Measurements from ENCODE around the gene EVA1A.

EVA1A gene

DNA sequence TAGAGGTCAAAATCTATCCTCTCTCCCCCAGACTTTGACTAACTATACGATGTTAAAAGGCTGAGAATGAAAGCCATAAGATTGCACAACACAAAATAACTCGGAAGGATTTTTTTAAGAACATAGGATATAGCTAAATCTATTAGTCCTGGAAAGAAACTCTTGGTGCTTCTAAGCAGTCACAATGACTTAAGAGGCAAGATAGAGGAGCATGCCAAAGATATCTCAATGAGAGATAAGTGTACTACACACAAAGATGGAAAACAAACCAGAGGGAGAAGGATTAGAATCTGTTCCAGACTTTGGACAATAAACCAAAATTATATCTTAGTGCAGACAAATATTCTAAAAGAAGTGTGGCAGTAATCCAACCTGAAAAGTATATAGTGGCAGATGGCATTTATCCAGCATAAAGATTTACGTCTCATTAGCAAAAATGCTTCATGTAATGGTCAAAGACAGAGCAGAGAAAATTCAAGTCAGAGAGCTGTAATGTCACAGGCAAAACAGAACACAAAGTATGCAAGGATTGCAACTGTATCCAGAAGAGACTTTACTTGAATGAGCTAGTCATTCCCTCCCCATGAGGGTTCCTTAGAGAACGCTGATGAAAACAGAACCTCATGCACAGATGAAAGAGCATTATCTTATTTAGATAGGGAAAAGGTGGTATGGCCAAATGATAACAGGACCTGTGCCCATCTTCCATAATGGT is 28.8 kb upstream of the EVA1A start:
- DNase-seq (ENCODE audit: low read depth): no peak

DNA sequence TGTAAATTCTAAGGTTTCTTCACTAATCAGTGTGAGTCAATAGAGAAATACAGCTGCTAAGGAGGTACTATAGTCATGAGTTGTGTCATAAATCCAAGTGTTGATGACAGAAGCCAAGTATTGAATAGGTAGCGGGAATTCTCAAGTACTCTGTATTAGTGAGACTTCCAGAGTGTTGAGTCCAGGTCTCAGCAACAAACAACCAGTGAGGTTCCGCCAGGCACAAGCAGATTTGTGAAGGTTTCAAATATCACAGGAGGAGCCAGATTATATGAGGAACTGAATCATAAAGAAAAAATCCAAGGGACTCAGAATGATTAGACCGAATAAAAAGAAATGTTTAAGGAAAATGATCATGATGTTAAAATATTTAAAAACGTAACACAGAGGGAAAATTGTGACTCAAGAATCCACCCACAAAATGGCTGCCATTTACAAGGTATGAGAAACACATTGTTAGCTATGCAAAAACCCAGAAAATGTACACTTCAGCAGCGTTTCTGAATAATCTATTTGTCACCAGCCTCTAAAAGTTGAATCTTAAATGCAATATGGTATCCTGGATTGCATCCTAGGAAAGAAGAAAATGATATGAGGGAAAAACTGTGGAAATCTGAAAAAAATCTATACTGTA is 27.3 kb upstream of the EVA1A start:
- no peak for DNase-seq (ENCODE audit: low read depth)

DNA sequence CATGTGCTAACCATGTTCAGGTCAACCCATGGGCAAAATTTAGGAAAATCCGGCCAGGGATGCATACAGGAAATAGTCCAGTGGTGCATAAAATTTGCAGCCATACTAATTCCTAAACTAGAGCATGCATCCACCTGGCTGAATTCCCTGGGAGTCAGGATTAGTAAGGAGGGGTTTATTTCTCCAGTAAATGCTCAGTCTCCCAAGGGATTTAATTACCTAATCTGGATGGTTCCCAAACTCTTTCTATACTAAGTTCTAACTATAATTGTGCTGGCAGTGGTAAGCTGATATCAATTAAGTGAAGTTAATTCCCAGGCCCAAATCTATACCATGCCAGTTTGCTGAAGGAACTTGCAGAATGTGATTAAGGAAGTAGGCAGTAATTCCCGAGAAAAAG is 26.2 kb upstream of the EVA1A start:
- DNase-seq (ENCODE audit: low read depth): no peak

DNA sequence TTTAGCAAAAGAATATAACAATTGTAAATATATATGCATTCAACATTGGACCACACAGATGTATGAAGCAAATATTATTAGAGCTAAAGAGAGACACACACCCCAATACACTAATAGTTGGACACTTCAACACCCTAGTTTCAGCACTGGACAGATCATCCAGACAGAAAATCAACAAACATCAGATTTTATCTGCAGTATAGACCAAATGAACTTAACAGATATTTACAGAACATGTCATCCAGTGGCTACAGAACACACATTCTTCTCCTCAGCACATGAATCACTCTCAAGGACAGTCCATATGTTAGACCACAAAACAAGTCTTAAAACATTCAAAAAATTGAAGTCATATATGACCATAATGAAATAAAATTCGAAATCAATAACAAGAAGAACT is 22.1 kb upstream of the EVA1A start:
- no peak for DNase-seq (ENCODE audit: low read depth)

DNA sequence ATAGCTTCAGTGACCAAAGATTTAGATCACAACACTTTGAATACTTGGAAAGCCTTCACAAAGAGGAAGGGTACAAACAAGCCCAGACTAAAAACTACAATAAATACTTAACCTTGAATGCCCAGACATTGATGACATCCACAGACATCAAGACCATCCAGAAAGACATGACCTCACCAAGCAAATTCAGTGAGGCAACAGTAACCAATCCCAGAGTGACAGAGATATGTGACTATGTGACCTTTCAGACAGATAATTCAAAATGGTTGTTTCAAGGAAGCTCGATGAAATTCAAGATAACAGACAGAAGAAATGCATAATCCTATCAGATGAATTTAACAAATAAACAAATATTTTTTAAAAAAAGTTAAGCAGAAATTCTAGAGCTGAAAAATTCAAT is 19.9 kb upstream of the EVA1A start:
- no peak for DNase-seq (ENCODE audit: low read depth)

DNA sequence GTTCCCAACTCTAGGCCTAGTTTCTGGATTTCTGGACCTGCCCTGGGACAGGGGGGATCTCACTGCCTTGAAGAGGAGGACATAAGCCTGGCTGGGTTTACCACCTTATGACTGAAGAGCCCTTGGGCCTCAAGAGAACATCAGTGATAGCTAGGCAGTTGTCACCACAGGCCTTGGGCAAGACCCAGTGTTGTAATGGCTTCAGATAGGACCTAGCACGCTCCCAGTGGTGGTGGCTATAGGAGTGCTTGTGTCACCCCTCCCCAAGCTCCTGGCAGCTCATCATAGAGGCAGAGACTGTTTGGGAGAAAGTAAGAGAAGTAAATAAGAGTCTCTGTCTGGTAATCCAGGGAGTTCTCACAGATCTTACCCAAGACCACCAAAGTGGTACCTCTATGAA is 19.4 kb upstream of the EVA1A start:
- DNase-seq (ENCODE audit: low read depth): no peak

DNA sequence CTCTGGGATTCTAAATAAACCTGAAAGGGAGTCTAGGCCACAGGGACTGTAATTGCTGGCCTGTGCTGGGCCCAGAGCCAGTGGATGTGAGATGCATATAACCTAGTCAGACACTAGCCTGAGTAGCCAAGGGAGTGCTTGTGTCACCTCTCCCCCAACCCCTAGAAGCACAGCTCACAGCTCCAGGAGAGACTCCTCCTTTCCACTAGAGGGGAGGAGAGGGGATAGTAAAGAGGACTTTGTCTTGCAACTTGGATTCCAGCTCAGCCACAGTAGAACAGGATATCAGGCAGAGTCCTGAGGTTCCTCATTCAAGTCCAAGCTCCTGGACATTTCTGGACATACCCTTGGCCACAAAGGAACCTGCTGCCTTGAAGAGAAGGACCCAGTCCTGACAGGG is 18.4 kb upstream of the EVA1A start:
- DNase-seq (ENCODE audit: low read depth): no peak

DNA sequence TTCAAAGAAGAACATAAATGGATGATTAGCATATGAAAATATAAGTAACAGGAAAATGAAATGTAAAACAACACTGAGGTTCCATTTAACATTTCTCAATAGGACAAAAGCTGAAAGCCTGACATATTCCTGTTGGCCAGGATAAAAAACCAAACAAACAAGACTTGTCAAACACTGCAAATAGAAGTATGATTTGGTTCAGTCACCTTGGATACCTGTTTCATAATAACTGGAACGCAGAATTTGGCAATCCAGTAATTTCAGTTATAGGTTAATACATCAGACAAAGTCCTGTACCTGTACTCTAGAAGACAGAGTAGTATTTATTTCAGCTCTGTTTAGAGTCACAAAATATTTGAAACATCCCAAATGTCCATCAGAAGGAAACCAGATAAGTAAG is 16.5 kb upstream of the EVA1A start:
- no peak for DNase-seq (ENCODE audit: low read depth)

DNA sequence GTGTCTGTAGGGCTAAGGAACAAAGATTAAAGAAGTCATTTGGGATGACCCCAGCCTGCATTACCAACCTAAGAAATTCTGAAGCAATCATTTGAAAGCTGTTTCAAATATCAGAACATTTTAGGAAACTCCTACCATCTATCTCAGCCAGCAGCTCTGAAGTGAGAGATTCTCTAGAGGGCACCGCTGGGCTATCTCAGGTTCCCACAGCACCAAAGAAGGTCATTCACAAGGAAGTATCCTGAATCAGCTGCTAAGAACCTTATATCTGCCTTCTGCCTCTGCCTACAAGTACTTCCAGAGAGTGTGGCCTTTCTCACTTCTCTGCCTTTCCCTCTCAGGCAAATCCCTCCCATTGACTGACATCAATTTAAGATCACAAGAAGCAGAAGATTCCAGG is 13.4 kb upstream of the EVA1A start:
- no peak for DNase-seq (ENCODE audit: low read depth)

DNA sequence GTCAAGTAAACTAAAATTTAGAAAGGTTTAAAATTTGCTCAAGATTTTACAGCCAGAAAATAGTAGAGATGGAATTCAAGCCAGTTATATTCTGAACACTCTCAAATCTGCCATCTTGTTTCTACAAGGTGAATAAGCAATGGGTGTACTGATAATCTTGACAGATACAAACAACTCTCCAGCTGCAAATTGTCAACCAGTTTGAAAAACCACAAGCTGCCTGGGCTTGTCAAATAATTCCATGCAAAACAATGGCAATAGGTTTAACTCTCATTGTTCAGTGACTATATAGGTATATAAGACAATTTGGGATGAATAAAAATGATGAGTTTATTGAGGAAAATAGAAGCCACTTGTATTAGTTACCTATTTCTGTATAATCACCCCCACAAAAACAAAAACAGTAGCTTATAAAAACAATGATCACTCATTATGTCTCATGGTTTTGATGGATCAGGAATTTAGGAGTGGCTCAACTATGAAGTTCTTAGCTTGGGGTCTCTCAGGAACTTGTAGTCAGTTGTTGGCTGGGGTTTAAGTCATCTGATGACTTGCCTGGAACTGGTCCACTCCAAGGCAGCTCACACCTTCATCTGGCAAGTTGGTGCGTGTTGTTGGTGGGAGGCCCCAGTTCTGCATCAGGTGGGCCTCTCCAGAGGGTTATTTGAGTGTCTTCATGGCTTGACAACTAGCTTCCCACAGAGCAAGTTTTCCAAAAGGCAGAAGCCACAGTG is 12.6 kb upstream of the EVA1A start:
- DNase-seq (ENCODE audit: low read depth): no peak

DNA sequence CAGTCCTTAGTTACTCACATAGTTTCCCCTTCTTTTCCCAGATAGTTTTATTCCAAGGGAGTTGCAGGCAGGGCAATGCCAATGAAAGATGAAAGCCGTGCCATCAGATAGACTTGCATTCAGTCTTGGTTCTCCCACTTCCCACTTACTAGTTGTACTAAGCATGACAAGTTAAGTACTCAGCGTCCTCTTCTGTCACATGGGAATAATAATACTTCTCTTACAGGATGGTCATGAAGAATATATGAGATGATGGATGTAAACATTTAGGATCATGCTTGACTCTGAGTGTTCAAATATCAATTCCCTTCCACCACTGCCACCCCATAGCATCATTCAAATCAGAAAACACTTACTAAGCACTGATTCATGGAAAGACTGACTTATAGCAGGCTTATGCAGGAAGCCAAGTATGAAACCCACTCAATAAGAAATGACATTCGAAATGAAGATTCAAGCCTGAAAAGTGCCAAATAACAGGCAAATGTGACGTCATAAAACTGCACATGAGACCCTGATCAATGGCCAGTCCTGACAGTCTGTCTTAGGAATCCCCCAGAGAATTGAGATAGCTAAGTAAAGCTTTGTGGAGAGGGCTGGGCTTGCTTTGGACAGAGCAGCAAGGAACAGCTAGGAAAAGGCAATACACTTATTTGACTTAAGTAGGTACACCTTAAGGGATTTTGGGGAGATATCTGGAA is 11.1 kb upstream of the EVA1A start:
- DNase-seq (ENCODE audit: low read depth): no peak

DNA sequence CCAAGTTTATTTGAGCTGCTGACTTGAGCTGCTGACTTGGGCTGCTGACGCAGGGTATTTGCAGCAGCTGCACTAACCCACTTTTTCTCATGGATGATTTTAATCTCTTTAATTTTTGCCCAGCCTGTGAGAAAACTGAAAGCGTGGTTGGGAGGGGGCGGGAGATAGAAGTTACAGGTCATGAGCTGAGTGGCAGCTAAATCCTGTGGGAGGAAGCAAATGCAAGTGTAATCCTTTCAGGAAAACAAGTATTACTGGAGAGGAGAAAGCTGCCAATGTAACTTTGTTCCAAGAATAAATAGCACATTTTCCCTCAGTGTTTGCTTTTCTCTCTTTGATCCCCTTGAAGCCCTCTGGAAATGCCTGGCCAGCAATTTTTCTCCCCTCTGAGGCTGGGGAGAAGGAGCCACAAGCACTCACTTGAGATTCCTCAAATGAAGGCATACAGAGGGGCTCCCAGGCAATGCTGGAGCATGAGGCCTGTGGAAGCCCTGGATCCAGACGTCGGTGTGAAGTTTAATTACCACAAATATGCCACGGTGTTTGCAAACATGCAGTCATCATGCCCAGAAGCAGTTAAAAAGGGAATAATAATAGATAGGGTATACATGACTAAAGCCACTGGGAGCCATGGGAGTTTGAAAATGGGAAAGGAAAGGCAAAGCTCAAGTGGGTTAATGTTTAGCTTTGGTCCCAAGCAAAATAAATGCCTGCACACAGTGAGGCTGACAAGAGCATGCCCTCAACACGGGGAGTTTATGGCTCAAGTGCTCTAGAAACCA is 10.4 kb upstream of the EVA1A start:
- DNase-seq (ENCODE audit: low read depth): no peak

DNA sequence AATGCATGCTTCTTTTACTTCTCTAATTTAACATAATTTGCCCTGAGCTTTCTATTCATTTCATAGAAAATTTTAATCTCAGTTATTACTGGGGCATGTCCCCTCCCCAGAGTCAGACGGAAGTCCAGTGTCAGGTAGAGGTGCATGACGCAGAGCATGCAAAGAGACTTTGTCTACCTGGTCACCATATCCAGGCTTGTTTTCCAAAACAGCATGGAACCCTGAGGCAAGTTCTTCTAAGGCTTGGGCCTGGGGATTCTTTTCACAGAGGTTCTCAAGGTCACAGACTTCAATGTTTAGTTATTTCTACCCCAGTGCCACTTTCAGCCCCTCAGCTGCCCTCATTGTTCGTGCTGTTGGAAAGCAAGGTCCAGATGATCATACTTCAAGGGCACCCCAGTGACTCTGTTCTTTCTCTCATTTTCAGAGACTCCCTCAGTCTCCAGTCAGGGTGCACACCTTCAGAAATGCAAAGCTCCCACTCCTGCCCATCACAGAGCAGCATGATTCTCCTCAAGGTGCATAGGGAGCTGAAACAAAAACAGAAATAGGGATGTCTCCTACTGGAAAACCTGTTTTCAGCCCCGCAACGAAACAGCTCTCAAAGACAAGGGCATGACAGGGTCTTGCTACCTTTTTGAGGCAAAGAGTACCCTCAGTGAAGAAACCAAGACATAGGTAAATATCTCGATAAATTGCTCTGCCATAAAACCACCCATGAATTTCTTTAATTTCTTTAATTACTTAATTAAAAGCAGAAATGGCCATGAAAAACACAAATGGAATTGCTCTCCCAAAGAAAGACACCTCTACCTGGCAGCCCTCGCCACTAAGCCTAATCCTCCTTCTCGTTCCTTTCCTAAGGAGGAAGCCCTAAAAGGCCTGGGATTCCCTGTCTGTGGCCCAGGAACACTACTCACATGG is 9.5 kb upstream of the EVA1A start:
- DNase-seq (ENCODE audit: low read depth): no peak

DNA sequence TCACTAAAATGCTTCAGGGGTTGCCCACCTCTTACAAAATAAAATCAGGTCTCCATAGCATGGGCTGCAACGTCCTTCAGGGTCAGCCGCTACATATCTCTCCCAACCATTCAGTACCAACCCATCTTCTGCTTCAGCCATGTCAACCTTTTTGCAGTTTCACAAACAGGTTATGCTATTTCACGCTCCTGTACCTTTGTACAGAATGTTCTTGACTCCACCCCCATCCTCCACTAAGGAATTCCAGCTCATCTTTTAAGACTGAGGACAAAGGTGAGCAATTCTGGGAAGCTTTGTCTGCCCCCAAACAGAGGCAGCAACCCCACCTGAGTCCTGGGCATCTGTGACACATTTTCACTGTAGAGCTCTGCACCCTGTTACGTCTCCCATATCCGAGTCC is 8.8 kb upstream of the EVA1A start:
- DNase-seq (ENCODE audit: low read depth): no peak

DNA sequence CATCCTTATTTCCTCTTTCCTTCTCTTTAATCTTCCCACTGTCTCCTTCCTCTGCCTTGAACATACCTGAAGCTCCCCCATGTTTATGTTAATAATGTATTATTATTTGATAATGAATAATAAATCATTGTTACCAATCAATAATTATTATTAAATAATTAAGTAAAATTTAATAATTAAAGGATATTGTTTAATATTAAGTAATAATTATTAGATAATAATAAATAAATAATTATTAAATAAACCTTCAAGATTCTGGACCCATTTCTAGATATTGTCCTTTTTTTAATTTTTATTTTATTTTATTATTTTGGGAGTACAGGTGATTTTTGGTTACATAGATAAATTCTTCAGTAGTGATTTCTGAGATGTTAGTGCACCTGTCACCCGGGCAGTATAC is 7.4 kb upstream of the EVA1A start:
- DNase-seq (ENCODE audit: low read depth): no peak

DNA sequence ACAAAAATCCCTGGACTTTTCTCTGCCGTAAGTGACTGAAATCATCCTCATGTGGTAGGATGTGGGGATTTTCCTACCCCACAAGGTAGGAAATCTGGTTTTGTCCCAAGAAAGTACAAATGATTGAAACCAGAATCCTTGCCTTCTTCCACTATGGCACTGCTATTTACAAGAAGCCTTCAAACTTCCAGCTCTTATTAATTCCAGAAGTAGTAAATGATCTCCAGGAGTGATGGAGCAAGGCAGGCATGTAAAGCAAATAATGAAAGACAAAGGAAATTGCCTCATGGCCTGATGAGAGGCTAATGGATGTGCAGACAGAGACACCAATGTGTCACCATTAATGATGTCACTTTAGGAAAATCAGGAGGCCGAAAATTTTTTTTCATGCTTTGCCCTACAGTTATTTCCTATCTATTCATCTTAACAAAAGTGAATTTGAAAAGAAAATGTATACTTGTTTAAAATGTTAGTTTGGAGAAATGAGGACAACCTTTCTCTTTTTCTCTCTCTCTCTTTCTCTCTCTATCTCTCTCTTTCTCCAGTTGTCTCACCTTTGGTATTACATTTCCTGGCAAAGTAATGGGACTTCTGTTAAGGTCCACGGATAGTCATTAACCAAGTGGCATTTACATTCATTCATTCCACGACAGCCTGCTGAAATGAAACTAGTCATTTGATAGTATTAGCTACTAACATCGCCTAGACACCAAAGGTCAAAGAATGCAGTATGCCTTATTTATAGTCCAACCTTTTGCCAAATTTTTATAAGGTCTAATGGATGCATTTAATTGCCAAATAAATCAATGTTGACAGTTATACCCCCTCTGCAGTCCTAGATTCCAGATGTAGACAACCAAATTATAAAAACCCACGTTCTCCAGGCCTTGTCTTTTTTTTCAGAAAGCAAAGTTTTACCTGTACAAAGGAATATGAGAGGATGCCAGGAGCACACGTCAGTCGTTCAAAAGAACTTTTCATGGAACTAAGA is 5.0 kb upstream of the EVA1A start:
- no peak for DNase-seq (ENCODE audit: low read depth)

DNA sequence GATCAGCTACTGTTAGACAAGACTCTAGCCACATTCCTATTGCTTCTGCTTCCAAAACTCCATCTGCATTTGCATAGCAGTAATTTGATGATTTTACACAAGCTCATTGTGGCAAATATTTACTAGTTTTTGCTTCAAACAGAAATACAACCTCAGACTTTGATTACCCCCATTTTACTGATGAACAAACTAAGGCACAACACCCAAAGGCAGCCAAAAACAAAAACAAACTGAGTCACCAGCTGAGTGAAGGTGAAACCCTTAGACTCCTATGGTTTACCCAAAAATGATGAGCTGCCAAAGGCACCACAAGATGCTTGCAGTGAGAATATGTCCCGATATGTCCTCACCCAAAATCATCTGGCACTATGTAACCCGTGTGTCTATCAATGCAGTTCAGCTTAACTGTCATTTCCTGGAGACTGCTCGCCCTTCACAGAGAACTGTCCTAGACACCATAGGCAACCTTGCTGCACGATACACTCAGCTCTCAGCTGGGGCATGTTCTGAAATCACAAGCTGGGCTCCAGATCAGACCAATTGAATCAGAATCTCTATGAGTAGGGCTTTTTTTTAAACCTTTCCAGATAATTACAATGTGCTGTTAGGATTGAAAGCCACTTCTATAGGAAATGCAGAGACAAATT is 4.1 kb upstream of the EVA1A start:
- DNase-seq (ENCODE audit: low read depth): no peak

DNA sequence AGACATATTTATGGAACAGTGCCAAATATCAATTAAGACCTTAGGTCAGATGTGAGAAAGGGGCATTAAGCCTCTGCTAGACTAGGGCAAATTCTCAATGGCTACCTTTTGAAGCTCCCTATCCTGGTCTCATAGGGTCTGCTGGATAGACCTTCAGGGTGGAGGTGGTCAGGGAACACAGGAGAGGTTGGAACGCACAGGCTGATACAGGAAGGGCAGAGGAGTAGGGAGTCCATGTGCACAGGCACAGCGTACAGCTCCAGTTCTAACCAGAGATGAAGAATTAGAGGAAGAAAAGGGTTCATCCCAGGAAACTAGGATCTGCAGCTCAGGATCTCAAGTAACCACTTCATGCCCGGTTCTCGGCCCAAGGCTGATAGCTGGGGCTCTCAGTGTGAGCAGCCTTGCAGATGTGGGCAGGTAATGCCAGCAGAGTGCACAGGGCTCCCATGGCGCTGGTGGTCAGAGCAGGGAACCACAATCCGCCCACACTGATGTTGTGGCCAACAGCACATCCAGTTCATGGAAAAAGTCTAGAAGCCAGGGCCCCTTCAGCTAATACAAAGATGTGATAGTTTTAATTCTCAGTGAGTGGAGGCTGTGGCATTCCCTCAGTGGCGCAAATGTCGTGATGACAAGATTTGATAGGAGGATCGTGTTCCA is 3.4 kb upstream of the EVA1A start:
- DNase-seq (ENCODE audit: low read depth): no peak

DNA sequence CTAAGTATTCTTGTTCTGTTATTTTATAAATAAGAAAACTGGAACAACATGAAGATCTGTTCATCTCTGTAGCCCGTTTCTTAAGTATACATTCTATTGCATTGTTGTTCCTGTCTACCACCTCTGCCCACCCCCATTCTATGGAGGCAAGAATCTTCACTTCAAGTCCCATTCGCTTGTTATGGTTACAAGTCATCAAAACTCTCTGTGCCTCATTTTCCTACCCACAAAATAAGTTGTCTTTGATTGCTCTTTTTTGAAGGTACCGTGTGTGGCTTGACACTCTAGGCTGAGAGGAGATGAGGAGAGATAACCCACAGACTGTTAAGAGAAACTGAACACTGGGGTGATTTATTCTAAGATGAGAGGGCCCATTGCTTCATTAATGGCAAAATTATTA is 2.9 kb upstream of the EVA1A start:
- no peak for DNase-seq (ENCODE audit: low read depth)
